CD4-positive, alpha-beta T cell treated with Interleukin-17A for 1 hour (primary cell): ENCODE measurements around the gene APOLD1.
A peak's percentile ranks its signal among the peaks of the same experiment; 100 is the strongest.
"Not testable (repeated sequence)": the region's sequence is repeated elsewhere in the genome, so short reads cannot be mapped to it uniquely, and the experiment has no call there.

Experiments
- DNase-seq: peaks from one replicate; pipeline ENCODE4 v3.0.0-alpha.2; 2020

Gene APOLD1

GRCh38 chr12:12784911-12785814 lies at the start of gene APOLD1:
Gene APOLD1 (plus strand): TSS chr12:12785659. CDS start chr12:12785692, 33 bp downstream.
- no peak for DNase-seq

- peak; percentile 79 for DNase-seq
Measured at GRCh38 chr12:12736759-12737676, 48.4 kb upstream of the APOLD1 start.

GRCh38 chr12:12738152-12738551 lies 47.3 kb upstream of the APOLD1 start:
- not testable (repeated sequence) for DNase-seq

GRCh38 chr12:12741660-12742059 lies 43.8 kb upstream of the APOLD1 start:
- DNase-seq: no peak

- DNase-seq: no peak
Measured at GRCh38 chr12:12744546-12745305, 40.7 kb upstream of the APOLD1 start.

GRCh38 chr12:12745576-12746211 lies 39.8 kb upstream of the APOLD1 start:
- DNase-seq: no peak

GRCh38 chr12:12747278-12747677 lies 38.2 kb upstream of the APOLD1 start:
- no peak for DNase-seq

GRCh38 chr12:12748044-12748443 lies 37.4 kb upstream of the APOLD1 start:
- no peak for DNase-seq

GRCh38 chr12:12749433-12749832 lies 36.0 kb upstream of the APOLD1 start:
- no peak for DNase-seq

GRCh38 chr12:12755923-12756322 lies 29.5 kb upstream of the APOLD1 start:
- no peak for DNase-seq

- no peak for DNase-seq
Measured at GRCh38 chr12:12757121-12757520, 28.3 kb upstream of the APOLD1 start.

- DNase-seq: no peak
Measured at GRCh38 chr12:12759234-12759915, 26.1 kb upstream of the APOLD1 start.

- no peak for DNase-seq
Measured at GRCh38 chr12:12764824-12765223, 20.6 kb upstream of the APOLD1 start.

- DNase-seq: no peak
Measured at GRCh38 chr12:12770262-12770661, 15.2 kb upstream of the APOLD1 start.

- no peak for DNase-seq
Measured at GRCh38 chr12:12774791-12775190, 10.7 kb upstream of the APOLD1 start.

GRCh38 chr12:12776261-12776660 lies 9.2 kb upstream of the APOLD1 start:
- no peak for DNase-seq

GRCh38 chr12:12777092-12777491 lies 8.4 kb upstream of the APOLD1 start:
- no peak for DNase-seq

- no peak for DNase-seq
Measured at GRCh38 chr12:12779007-12779406, 6.5 kb upstream of the APOLD1 start.

- DNase-seq: no peak
Measured at GRCh38 chr12:12779529-12779928, 5.9 kb upstream of the APOLD1 start.

GRCh38 chr12:12784116-12784515 lies 1.3 kb upstream of the APOLD1 start:
- DNase-seq: no peak

GRCh38 chr12:12786351-12786705 lies 869 bp downstream of the APOLD1 start:
- no peak for DNase-seq
